Activated naive CD8-positive, alpha-beta T cell treated with anti-CD3 and anti-CD28 coated beads, Interleukin-2, amount 50 U/mL, for 16 hours (primary cell): ENCODE results near the gene C11orf68.

ENCODE experiments used
- DNase-seq: peaks from one replicate; pipeline ENCODE4 v3.0.0-alpha.2; 2020; ENCODE audit warnings: low read depth, low spot score

C11orf68 gene

GRCh38 chr11:65891219-65892136, 27.4 kb downstream of the C11orf68 start:
- no peak for DNase-seq

DNA sequence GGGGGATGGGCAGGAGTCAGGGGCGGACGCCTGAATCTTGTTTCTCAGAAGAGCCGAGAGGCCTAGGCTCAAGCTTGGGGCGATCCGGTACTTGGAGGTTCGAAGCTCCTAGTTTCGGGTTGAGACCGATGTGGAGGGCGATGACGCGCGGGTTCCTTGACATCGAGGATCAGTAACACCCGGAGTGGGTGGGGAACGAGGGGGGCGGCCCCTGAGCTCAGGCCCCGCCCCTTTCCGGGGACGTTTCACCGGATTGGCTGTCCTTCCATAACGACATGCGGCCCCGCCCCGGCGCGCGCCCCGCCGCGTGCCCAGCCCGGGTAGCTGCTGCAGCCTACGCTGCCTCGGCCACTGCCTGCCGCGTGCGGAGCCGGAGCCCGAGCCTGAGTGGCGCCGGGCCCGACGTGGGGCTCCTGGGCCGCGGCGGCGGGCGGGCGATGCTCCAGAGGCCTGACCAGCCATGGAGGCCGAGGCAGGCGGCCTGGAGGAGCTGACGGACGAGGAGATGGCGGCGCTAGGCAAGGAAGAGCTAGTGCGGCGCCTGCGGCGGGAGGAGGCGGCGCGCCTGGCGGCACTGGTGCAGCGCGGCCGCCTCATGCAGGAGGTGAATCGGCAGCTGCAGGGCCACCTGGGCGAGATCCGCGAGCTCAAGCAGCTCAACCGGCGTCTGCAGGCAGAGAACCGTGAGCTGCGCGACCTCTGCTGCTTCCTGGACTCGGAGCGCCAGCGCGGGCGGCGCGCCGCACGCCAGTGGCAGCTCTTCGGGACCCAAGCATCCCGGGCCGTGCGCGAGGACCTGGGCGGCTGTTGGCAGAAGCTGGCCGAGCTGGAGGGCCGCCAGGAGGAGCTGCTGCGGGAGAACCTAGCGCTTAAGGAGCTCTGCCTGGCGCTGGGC, 28.3 kb downstream of the C11orf68 start, which contains the start of gene CCDC85B:
Gene CCDC85B (plus strand): TSS at position 350 of the 895 bp plus-strand sequence. CDS start 111 bp downstream, at position 461.
- peak; percentile 90 for DNase-seq

- DNase-seq: peak; percentile 93
Measured at GRCh38 chr11:65888163-65888814, 30.6 kb downstream of the C11orf68 start, which contains the start of gene FIBP. TSS of gene FIBP (minus strand) at chr11:65888471. CDS start at chr11:65888418, 53 bp downstream.

GRCh38 chr11:65887723-65888162, 31.1 kb downstream of the C11orf68 start:
- DNase-seq: no peak

DNA sequence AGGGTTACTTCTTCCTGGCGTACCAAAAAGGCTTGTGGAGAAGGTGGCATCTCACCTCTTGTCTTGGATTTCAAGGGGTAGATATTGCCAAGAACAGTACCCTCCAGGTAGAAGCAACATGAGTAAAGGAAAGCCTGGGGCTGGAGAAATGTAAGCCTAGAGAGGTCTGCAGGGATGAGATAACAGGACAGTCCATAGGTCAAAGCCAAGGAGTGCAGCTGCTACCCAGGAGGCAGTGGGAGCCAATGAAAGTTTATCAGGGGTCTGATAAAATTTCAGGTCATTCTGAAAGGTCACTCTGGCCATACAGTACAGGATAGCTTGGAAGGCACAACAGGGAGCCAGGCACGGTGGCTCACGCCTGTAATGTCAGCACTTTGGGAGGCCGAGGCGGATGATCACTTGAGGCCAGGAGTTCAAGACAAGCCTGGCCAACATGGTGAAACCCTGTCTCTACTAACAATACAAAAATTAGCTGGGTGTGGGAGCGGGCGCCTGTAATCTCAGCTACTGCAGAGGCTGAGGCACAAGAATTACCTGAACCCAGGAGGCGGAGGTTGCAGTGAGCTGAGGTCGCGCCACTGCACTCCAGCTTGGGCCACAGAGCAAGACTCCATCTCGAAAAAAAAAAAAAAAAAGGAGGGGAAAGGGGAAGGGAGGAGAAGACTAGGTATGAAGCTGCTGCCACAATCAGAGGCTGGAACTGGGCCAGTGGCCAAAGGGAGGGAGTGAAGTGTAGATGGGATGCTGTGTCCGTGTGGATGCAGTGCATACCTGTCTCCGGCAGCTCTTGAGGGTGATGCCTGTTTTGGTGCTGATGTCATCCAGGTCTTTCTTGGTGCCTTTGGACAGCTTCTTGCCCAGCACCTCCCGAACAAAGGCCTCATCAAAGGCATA, 31.8 kb downstream of the C11orf68 start:
- DNase-seq: no peak

DNA sequence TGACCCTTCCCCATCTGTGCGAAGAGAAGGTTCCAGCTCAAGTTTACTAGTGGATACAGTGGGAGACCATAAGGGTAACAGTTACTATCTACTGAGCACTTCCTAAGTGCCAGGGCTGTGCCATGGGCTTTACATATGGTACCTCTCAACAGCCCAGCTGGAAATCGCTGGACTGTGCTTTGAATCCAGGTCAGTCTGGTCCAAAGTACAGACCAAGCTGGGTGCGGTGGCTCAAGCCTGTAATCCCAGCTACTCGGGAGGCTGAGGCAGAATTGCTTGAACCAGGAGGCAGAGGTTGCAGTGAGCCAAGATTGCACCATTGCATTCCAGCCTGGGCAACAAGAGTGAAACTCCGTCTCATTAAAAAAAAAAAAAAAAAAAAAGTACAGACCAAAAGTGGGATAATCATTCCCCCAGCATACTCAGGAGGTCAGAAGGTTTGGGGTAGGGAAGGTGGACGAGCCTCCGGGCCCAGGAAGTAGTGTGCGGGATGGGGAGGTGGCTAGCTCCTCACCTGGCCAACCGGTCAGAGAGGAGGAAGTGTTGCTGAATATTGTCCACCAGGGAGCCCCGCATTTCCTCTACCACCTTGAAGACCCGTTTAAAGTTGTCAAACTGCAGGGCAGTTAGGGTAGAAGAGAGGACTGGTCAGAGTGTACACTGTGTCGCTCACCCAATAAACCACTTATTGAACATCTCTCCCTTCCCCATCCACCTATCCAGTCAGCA, 32.9 kb downstream of the C11orf68 start:
- no peak for DNase-seq

DNA sequence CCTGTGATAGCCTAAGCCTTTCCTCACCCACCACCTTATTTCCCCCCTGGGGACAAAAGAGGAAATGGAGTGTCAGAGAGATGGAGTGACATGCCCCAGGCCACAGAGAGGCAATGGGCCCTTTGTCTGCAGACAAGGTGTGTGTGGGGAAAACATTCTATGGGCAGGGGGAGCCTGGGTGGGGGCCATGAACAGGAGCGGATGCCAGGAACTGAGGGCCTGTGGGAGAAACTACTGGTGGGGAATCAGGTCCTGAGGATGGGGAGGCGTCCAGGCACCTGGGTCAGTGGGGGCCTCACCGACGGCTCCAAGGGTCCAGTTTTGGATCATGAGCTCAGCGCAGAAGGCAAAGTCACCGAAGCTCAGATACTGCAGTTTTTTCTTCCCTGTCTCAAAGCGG, 33.6 kb downstream of the C11orf68 start:
- no peak for DNase-seq

GRCh38 chr11:65884716-65885092, 34.2 kb downstream of the C11orf68 start:
- peak; percentile 57 for DNase-seq

DNA sequence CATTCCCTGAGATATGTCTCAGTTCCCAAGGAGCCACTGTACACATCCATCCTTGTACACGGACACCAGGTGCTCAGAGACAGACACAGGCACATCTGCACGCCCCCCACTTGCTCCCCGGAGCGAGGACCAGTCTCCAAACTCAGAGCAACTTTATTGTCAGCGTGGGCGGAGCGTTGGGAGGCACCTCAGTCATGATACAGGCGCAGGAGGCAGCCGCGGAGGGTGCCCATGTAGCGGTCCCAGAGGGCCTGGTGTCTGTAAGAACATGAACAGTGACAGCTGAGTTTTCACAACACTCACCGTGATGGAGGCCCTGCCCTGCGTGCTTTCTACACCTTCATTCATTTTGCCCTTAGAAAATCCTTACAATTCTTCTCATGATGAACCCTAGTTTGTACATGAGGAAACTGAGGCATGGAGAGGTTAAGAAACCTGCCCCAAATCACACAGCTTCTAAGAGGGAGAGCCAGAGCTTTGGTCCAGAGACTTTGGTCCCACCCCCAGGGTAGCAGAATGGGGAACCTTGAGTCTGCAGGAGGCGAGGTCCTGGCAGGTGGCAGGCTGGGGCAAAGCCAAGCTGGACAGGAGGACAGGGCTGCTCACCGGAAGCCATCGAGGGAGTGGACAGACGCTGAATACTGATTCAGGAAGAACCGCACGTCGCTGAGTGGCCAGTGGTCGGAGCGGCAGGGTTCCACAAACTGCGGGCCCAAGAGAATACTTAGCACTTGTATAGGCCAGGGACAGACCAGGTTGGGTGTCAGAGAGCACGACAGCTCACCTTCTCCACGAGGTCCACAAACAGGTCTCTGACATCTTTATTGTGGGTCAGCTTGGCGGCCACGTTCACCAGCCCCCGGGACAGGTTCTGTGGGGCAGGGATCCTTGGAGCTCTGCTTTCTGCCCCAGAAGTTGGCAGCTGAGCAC, 34.8 kb downstream of the C11orf68 start:
- DNase-seq: no peak

DNA sequence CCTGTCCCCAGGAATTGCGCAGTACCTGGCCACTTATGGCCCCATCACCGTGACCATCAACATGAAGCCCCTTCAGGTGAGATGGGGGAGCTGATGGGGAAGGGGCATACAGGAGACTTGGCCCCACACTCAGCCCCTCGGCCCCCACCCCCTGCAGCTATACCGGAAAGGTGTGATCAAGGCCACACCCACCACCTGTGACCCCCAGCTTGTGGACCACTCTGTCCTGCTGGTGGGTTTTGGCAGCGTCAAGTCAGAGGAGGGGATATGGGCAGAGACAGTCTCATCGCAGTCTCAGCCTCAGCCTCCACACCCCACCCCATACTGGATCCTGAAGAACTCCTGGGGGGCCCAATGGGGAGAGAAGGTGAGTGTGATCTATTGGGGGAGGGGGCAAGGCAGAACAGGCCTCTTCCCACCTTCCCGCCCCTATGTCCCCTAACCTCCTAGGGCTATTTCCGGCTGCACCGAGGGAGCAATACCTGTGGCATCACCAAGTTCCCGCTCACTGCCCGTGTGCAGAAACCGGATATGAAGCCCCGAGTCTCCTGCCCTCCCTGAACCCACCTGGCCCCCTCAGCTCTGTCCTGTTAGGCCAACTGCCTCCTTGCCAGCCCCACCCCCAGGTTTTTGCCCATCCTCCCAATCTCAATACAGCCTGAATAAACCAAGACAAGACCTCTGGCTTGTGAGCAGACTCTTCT, 35.7 kb downstream of the C11orf68 start:
- no peak for DNase-seq

DNA sequence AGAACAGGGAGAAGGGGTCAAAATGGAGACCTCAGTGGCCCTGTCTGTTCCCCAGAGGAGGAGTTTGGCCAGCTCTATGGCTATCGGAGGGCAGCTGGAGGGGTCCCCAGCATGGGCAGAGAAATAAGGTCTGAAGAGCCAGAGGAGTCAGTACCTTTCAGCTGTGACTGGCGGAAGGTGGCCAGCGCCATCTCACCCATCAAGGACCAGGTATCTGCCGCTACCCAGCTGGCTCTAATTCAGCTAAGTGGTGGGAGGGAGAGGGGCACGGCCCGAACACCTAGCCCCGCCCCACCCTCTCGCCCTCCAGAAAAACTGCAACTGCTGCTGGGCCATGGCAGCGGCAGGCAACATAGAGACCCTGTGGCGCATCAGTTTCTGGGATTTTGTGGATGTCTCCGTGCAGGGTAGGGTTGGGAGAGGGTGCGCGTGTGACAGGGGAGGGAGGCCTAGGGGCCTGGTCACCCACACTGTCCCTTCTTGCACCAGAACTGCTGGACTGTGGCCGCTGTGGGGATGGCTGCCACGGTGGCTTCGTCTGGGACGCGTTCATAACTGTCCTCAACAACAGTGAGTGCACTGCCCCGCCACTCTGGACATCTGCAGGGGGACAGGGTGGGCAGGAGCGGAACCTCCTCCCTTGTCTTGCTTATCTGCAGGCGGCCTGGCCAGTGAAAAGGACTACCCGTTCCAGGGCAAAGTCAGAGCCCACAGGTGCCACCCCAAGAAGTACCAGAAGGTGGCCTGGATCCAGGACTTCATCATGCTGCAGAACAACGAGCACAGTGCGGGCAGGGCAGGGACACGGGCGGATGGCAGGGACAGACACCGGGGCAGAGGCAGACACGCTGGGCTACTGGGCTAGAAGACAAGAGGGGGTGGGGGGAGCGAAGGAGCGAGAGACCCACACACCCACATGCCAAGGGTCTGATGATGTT, 36.5 kb downstream of the C11orf68 start:
- no peak for DNase-seq

GRCh38 chr11:65880844-65881421, 37.9 kb downstream of the C11orf68 start:
- no peak for DNase-seq

GRCh38 chr11:65880027-65880426, 38.8 kb downstream of the C11orf68 start:
- DNase-seq: no peak

DNA sequence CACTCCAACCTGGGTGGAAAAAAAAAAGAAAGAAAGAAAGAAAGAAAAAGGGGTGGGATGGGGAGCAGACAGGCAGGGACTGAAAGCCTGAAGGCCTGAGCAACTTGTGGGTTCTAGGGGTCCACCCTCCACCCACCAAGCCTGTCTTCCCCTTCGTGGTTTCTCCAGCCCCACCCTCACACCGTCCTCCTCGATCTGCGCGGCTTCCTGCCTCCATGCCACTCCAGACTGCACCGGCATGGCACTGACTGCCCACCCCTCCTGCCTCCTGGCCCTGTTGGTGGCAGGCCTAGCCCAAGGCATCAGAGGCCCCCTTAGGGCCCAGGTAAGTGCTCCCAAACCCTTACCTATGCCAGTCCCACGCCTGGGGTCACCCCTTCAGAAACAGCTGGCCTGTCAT, 39.2 kb downstream of the C11orf68 start, which contains the start of gene CTSW:
Gene CTSW (plus strand): TSS at position 221 of the 400 bp plus-strand sequence. CDS start 18 bp downstream, at position 239.
- no peak for DNase-seq

GRCh38 chr11:65873318-65874156, 45.3 kb downstream of the C11orf68 start:
- DNase-seq: peak; percentile 86
